Activated T-helper 1 cell treated with Interleukin-2 at 50 U/mL for 16 hours (primary cell): ENCODE data around the gene TJP2.

Experiments used
- DNase-seq: peaks from one replicate; pipeline ENCODE4 v3.0.0-alpha.2; 2020; ENCODE audit warnings: low read depth

TJP2 gene

GRCh38 chr9:69191231-69191630, 17.2 kb downstream of the TJP2 start:
- DNase-seq = no peak

GRCh38 chr9:69192214-69192613, 18.1 kb downstream of the TJP2 start:
- DNase-seq = no peak

- no peak for DNase-seq
These were observed 19.6 kb downstream of the TJP2 start for GRCh38 chr9:69193685-69194032.

- no peak for DNase-seq
These were observed 20.8 kb downstream of the TJP2 start for GRCh38 chr9:69194702-69195418.

- DNase-seq = no peak
These were observed 21.6 kb downstream of the TJP2 start for GRCh38 chr9:69195668-69196067.

GRCh38 chr9:69197687-69198086, 23.6 kb downstream of the TJP2 start:
- no peak for DNase-seq

- DNase-seq = no peak
These were observed 24.6 kb downstream of the TJP2 start for GRCh38 chr9:69198521-69199220.

- no peak for DNase-seq
These were observed 25.8 kb downstream of the TJP2 start for GRCh38 chr9:69199769-69200470.

GRCh38 chr9:69202556-69202955, 28.5 kb downstream of the TJP2 start:
- no peak for DNase-seq

- DNase-seq = no peak
These were observed 30.2 kb downstream of the TJP2 start for GRCh38 chr9:69204326-69204725.

GRCh38 chr9:69204849-69205248, 30.8 kb downstream of the TJP2 start:
- no peak for DNase-seq

- DNase-seq = no peak
These were observed 32.0 kb downstream of the TJP2 start for GRCh38 chr9:69206047-69206446.

- no peak for DNase-seq
These were observed 33.4 kb downstream of the TJP2 start for GRCh38 chr9:69207503-69207902.

GRCh38 chr9:69211424-69212036, 37.5 kb downstream of the TJP2 start:
- no peak for DNase-seq

- DNase-seq = no peak
These were observed 39.6 kb downstream of the TJP2 start for GRCh38 chr9:69213647-69214046.

- DNase-seq = no peak
These were observed 40.9 kb downstream of the TJP2 start for GRCh38 chr9:69214939-69215338.

- no peak for DNase-seq
These were observed 41.9 kb downstream of the TJP2 start for GRCh38 chr9:69215774-69216485.

- no peak for DNase-seq
These were observed 44.1 kb downstream of the TJP2 start for GRCh38 chr9:69218166-69218565.

GRCh38 chr9:69221036-69221435, 47.0 kb downstream of the TJP2 start:
- no peak for DNase-seq

GRCh38 chr9:69222970-69223369, 48.9 kb downstream of the TJP2 start:
- no peak for DNase-seq

GRCh38 chr9:69223605-69224004, 49.5 kb downstream of the TJP2 start:
- DNase-seq = no peak

GRCh38 chr9:69229367-69229766, 55.3 kb downstream of the TJP2 start:
- DNase-seq = no peak
